Prostate gland (tissue), 2 donors: ENCODE results near the gene INTS4.
A peak's percentile ranks its signal among the peaks of the same experiment; 100 is the strongest.

Source experiments
- CTCF ChIP-seq, 4 experiments: fragments of 200-600 bp in 2 of 4; fragments of 450-650 bp in 2 of 4; sonication (generic) in 2 of 4; IDR thresholded peaks; 1 replicate in 3 of 4; 2 replicates in 1 of 4; pipeline ENCODE4 v1.5.1; 2016 to 2019; ENCODE audit warnings: antibody characterized with exemption in 4 of 4, mild to moderate bottlenecking in 2 of 4, moderate library complexity in 2 of 4
- POLR2A ChIP-seq: fragments of 450-650 bp; IDR thresholded peaks from one replicate; pipeline ENCODE4 v1.6.1; 2016; ENCODE audit warnings: antibody characterized with exemption, mild to moderate bottlenecking

- TF ChIP-seq CTCF (IDR thresholded peaks at IDR 0.05), result peak in 1 of 4 experiments; percentile 11
- peak; percentile 30 for TF ChIP-seq POLR2A
Measured at GRCh38 chr11:77994434-77995362, at the start of gene INTS4.
